Mesodermal cell (in vitro differentiated cells): Measurements from ENCODE around the gene GCC1. TPM values are rescaled to one million over a fixed set of nuclear protein-coding genes. Genes with fewer than 3 reads are reported as not detected.

Experiments used
- H3K27ac ChIP-seq: 2 replicates; pipeline ENCODE4 v1.7.0; 2013; ENCODE audit warnings: mild to moderate bottlenecking, low read depth, low read length, moderate library complexity; ENCODE audit not compliant: severe bottlenecking
- H3K36me3 ChIP-seq: 2 replicates; pipeline ENCODE4 v1.7.1; 2013; ENCODE audit warnings: mild to moderate bottlenecking, low read length, moderate library complexity; ENCODE audit not compliant: control insufficient read depth, insufficient read depth
- H3K4me1 ChIP-seq: one replicate; pipeline ENCODE4 v1.7.1; 2013; ENCODE audit warnings: mild to moderate bottlenecking, low read length; ENCODE audit not compliant: insufficient read depth, control insufficient read depth, poor library complexity, severe bottlenecking
- H3K4me3 ChIP-seq: 2 replicates; pipeline ENCODE4 v1.7.0; 2013; ENCODE audit warnings: low read length, control low read depth, mild to moderate bottlenecking; ENCODE audit not compliant: insufficient read depth, poor library complexity, severe bottlenecking; ENCODE audit errors: extremely low read depth
- H3K9me3 ChIP-seq: 2 replicates; pipeline ENCODE4 v1.7.1; 2013; ENCODE audit warnings: mild to moderate bottlenecking, low read length, moderate library complexity; ENCODE audit not compliant: control insufficient read depth
- WGBS, 2 experiments: methylation state at CpG; one replicate each; pipeline ENCODE4 v1.1.5; 2013; ENCODE audit warnings: missing lambda C conversion rate in 2 of 2; ENCODE audit not compliant: insufficient coverage in 2 of 2; 5-methylcytosine and 5-hydroxymethylcytosine counted together
- polyA plus RNA-seq, 2 experiments: library from polyadenylated mRNA; stranded (reverse); fragments of 50-300 nt; gene quantifications; one replicate each; pipeline ENCODE4 v1.2.3, GENCODE V29; 2013

The GCC1 gene
- polyA plus RNA-seq (2013, experiment 1 of 2) = 10.7 TPM
- polyA plus RNA-seq (2013, experiment 2 of 2) = 9.7 TPM

GRCh38 chr7:127585044-127585953, at the start of gene GCC1:
Gene GCC1 (minus strand): TSS chr7:127585596. CDS start chr7:127585182, 414 bp downstream.
- WGBS, 2 experiments = 9 to 10% methylated on average over 70 of the region's 78 CpGs
- Histone ChIP-seq H3K9me3 (peaks cover 7% of the 10 kb centered on the region), H3K27ac (peak within 1 kb of the TSS; percentile 66), H3K4me1 (peaks cover 17% of the 10 kb centered on the region), H3K36me3 (peaks cover 43% of the 10 kb centered on the region), H3K4me3 (peak within 1 kb of the TSS; percentile 93)

DNA sequence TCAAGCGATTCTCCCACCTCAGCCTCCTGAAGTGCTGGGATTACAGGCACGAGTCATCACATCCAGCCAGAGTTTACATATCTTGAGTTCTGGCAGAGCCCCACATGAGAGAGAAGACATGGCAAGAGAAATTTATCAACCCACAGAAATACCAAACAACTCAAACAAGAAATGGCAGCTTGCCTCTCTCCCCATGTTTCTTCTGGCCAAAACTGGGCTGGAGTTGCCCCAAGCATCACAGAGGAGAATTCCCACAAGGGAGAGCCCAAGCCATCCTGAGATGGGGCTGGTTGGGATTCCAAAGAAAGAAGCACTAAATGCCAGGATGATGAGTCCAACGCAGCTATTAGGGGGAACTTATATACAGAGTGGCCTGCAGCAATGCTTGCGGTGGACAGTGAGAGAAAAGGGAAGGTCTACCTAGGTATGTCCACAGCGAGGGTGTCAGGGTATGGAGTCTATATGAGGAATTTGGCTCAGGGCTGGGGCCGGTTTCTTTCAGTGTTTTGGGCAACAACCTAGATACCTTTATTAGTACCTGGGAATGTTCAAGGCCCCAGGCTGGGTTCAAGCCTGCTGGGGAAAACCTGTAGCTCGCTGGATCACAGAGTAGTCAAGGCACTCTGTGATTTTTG, 47.0 kb upstream of the GCC1 start:
- Histone ChIP-seq H3K4me1 (peaks cover 26% of the 10 kb centered on the region), H3K27ac (no peak overlapping the region), H3K36me3 (no peaks in the 10 kb centered on the region), H3K9me3 (no peaks in the 10 kb centered on the region), H3K4me3 (no peak overlapping the region)
- 88 to 91% methylated on average over 6 to 7 of the region's 7 CpGs for WGBS, 2 experiments

- Histone ChIP-seq H3K27ac (no peak overlapping the region), H3K4me3 (no peak overlapping the region), H3K36me3 (no peaks in the 10 kb centered on the region), H3K9me3 (no peaks in the 10 kb centered on the region), H3K4me1 (peaks cover 15% of the 10 kb centered on the region)
- WGBS, 2 experiments = 0% methylated on average over 1 to 2 of the region's 5 CpGs
These were observed 44.0 kb upstream of the GCC1 start for GRCh38 chr7:127629268-127629854.

DNA sequence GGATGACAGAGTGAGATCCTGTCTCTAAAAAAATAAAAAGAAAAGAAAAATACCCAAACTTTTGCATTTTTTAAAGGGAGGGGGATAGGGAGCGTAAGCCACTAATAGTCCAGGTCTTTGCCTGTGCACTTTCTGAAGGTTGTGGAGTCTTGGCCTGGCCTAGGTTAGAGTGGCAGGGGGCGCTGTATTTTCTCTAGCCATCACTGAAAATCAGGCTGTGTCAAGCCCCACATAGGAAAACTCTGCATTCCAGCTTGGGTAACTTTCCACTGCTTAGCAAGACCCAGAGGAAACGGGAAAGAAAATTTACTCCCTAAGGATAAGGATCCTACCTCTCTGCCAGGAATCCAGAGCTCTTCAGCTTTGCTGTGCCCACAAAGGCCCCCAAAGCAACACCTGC, 43.0 kb upstream of the GCC1 start:
- Histone ChIP-seq H3K4me3 (no peak overlapping the region), H3K4me1 (peaks cover 15% of the 10 kb centered on the region), H3K36me3 (no peaks in the 10 kb centered on the region), H3K9me3 (no peaks in the 10 kb centered on the region), H3K27ac (no peak overlapping the region)
- 0 to 44% methylated on average over 1 to 3 of the region's 3 CpGs for WGBS, 2 experiments

DNA sequence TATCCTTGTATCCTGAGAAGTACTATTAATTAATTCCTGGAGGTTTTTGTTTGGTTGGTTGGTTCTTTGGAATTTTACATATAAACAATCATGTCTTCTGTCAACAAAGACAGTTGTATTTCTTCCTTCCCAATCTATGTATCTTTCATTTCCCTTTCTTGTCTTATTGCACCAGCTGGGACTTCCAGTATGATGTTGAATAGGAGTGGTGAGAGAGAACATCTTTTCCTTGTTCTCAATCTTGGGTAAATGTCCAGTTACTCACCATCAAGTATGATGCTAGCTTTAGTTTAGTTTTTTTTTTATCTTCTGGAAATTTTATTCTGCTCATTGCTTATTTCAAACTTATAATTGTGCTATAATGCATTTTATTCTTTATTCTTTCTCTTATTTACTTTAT, 39.9 kb upstream of the GCC1 start:
- Histone ChIP-seq H3K36me3 (no peaks in the 10 kb centered on the region), H3K4me1 (peaks cover 6% of the 10 kb centered on the region), H3K27ac (no peak overlapping the region), H3K9me3 (no peaks in the 10 kb centered on the region), H3K4me3 (no peak overlapping the region)

DNA sequence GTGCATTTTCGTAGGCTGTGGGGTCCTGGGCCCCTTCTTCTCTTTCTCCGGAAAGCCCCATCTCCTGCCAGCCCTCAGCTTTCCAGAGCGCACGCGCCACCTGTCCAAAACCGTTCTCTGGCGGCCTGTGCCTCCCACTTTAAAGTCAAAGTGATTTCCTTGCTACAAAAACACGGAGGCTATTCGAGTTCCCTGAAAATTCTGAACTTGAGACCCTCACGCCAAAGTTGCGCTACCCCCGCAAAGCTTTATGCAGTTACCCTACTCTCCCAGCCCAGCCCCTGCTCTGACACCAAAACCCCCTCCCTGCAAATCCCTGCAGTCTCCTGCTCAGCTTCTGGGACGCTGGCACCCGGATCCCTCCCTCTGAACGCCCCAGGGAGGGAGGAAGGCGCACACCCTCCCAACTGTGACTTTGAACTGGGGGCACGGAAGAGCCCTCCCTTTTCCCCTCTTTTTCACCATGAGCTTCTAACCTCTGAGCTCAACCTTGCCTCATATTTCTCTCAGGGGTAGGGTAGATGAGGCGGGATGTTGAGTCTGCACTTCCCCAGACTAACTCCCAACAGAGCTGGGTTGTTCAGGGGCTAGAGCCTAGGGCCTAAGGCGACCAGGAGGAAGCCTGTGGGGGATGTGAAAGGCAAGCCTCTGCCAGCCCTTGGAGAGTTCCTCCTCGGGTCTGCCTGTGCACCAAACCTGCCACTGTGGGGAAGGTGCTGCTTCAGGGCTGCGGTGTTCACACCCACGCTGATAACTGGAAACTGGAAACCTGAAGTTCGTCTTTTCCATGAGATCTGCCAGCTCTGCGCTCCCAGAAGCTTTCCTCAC, 35.2 kb upstream of the GCC1 start:
- 9% methylated on average over 13 to 19 of the region's 24 CpGs for WGBS, 2 experiments
- Histone ChIP-seq H3K27ac (no peak overlapping the region), H3K36me3 (no peaks in the 10 kb centered on the region)

DNA sequence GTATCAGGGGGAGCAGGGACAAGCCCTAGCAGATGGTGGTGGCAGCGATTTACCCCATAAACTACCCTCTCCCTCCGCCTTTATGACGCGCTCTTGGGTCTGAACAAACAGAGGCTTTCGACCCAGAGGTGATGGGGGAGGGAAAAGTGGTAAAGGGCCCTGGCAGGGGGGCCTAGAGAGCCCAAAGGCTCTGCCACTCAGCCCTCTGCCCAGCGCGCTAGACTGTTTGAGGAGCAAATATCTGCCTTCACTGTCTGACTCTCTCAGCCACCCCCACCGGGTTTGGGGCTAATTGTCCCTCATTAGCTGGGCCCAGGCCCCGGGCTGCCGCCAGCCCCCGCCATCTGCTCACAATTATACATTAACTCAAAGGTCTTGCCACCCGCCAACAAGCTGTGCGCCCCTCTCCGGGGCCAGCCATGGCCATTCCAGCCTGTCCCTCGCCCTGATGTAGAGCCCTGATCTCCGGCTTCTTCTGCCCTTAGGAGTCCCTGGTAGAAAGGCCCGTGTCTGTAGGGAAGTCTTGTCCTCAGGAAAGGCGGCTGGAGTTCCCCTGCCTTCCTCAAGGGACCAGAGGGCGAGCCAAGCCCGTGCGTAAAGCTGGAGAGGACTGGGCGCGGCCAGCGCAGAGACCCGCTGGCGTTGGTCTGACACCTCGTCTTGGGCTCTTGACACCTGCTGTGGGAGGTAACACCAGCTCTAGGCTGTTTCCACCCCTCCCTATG, 34.4 kb upstream of the GCC1 start:
- Histone ChIP-seq H3K36me3 (no peaks in the 10 kb centered on the region), H3K4me3 (peak overlapping the region; percentile 9), H3K9me3 (no peaks in the 10 kb centered on the region), H3K27ac (no peak overlapping the region), H3K4me1 (peaks cover 2% of the 10 kb centered on the region)
- 25 to 33% methylated on average over 13 to 17 of the region's 27 CpGs for WGBS, 2 experiments

More for the DNA sequence above, 35.2 kb upstream of the GCC1 start:
- peak overlapping the region; percentile 9 for H3K4me3 ChIP-seq
- H3K9me3 ChIP-seq = no peaks in the 10 kb centered on the region
- peaks cover 2% of the 10 kb centered on the region for H3K4me1 ChIP-seq

GRCh38 chr7:127618775-127619174, 33.4 kb upstream of the GCC1 start:
- H3K4me1 ChIP-seq = peaks cover 2% of the 10 kb centered on the region
- no peaks in the 10 kb centered on the region for H3K9me3 ChIP-seq
- H3K4me3 ChIP-seq = no peak overlapping the region
- WGBS, 2 experiments = 100% methylated on average over 1 of the region's 1 CpG; no CpG with 5 or more reads in 1 of the 2 experiments
- H3K27ac ChIP-seq = no peak overlapping the region
- no peaks in the 10 kb centered on the region for H3K36me3 ChIP-seq

GRCh38 chr7:127618042-127618441, 32.6 kb upstream of the GCC1 start, which contains the start of gene PAX4:
Gene PAX4 (minus strand): TSS chr7:127618142. CDS start chr7:127615928, 2,214 bp downstream.
- H3K36me3 ChIP-seq = no peaks in the 10 kb centered on the region
- peaks cover 2% of the 10 kb centered on the region for H3K4me1 ChIP-seq
- no peak within 1 kb of the TSS for H3K27ac ChIP-seq
- 60 to 64% methylated on average over 2 of the region's 2 CpGs for WGBS, 2 experiments
- no peak within 1 kb of the TSS for H3K4me3 ChIP-seq
- H3K9me3 ChIP-seq = no peaks in the 10 kb centered on the region
